GM18867 (cell line): ENCODE measurements around the gene ITGAL.

Experiments used
- ATAC-seq: cut with Tn5 transposase; IDR thresholded peaks from one replicate; pipeline ENCODE4 v1.9.1; 2021; ENCODE audit warnings: mild to moderate bottlenecking, moderate library complexity; ENCODE audit not compliant: unreplicated experiment

ITGAL gene

GRCh38 chr16:30541502-30542329, 69.2 kb downstream of the ITGAL start:
- no peak for ATAC-seq

GRCh38 chr16:30543067-30543466, 70.5 kb downstream of the ITGAL start:
- ATAC-seq = no peak

- ATAC-seq = no peak
These were observed 73.6 kb downstream of the ITGAL start for GRCh38 chr16:30546115-30546514.

- ATAC-seq = no peak
These were observed 76.1 kb downstream of the ITGAL start for GRCh38 chr16:30548416-30549253.

- ATAC-seq = no peak
These were observed 79.2 kb downstream of the ITGAL start for GRCh38 chr16:30551781-30552180.

- no peak for ATAC-seq
These were observed 80.4 kb downstream of the ITGAL start for GRCh38 chr16:30552956-30553355.

- ATAC-seq = no peak
These were observed 80.9 kb downstream of the ITGAL start for GRCh38 chr16:30553393-30553899.

- ATAC-seq = no peak
These were observed 82.2 kb downstream of the ITGAL start for GRCh38 chr16:30554557-30555314.

GRCh38 chr16:30555315-30556124, 83.0 kb downstream of the ITGAL start:
- no peak for ATAC-seq

- no peak for ATAC-seq
These were observed 83.6 kb downstream of the ITGAL start for GRCh38 chr16:30556125-30556473.

- peak; percentile 10 for ATAC-seq
These were observed 85.1 kb downstream of the ITGAL start for GRCh38 chr16:30557707-30557956.

GRCh38 chr16:30557957-30558788, 85.6 kb downstream of the ITGAL start, which contains the start of gene ZNF764:
Gene ZNF764, minus strand, starts transcription at chr16:30558374. Its CDS starts 192 bp downstream, at chr16:30558182.
- peak; percentile 86 for ATAC-seq

- no peak for ATAC-seq
These were observed 86.3 kb downstream of the ITGAL start for GRCh38 chr16:30558789-30559377.

- ATAC-seq = no peak
These were observed 87.1 kb downstream of the ITGAL start for GRCh38 chr16:30559690-30560089.

GRCh38 chr16:30561089-30561816, 88.7 kb downstream of the ITGAL start:
- no peak for ATAC-seq

GRCh38 chr16:30562021-30562420, 89.5 kb downstream of the ITGAL start:
- ATAC-seq = no peak

- no peak for ATAC-seq
These were observed 93.0 kb downstream of the ITGAL start for GRCh38 chr16:30565526-30565925.

GRCh38 chr16:30565984-30566383, 93.4 kb downstream of the ITGAL start:
- ATAC-seq = no peak

GRCh38 chr16:30566531-30566930, 94.0 kb downstream of the ITGAL start:
- no peak for ATAC-seq
